Ishikawa (cell line): Measurements from ENCODE around the gene LNP1.

ENCODE experiments used
- CEBPB ChIP-seq: IDR thresholded peaks from 2 replicates; pipeline ENCODE4 v1.6.1; 2012
- CREB1 ChIP-seq: IDR thresholded peaks from 2 replicates; pipeline ENCODE4 v1.6.1; 2012; ENCODE audit warnings: low read depth
- EGR1 ChIP-seq: IDR thresholded peaks from 2 replicates; pipeline ENCODE4 v1.6.1; 2012
- EP300 ChIP-seq: IDR thresholded peaks from 2 replicates; pipeline ENCODE4 v1.6.1; 2012; ENCODE audit warnings: borderline replicate concordance
- FOXM1 ChIP-seq: IDR thresholded peaks from 2 replicates; pipeline ENCODE4 v1.6.1; 2012; ENCODE audit warnings: low read depth, borderline replicate concordance
- MAX ChIP-seq: IDR thresholded peaks from 2 replicates; pipeline ENCODE4 v1.6.1; 2012
- NFIC ChIP-seq: IDR thresholded peaks from 2 replicates; pipeline ENCODE4 v1.6.1; 2012
- RAD21 ChIP-seq: IDR thresholded peaks from 2 replicates; pipeline ENCODE4 v1.6.1; 2012; ENCODE audit warnings: low read depth
- REST ChIP-seq: IDR thresholded peaks from 2 replicates; pipeline ENCODE4 v1.6.1; 2012; ENCODE audit warnings: low read depth, mild to moderate bottlenecking
- TAF1 ChIP-seq: IDR thresholded peaks from 2 replicates; pipeline ENCODE4 v1.6.1; 2012; ENCODE audit warnings: low read depth, mild to moderate bottlenecking
- TCF12 ChIP-seq: IDR thresholded peaks from 2 replicates; pipeline ENCODE4 v1.6.1; 2012; ENCODE audit warnings: low read depth
- TEAD4 ChIP-seq: IDR thresholded peaks from 2 replicates; pipeline ENCODE4 v1.6.1; 2012
- USF1 ChIP-seq: IDR thresholded peaks from 2 replicates; pipeline ENCODE4 v1.6.1; 2012
- YY1 ChIP-seq: IDR thresholded peaks from 2 replicates; pipeline ENCODE4 v1.6.1; 2012; ENCODE audit warnings: low read depth

GRCh38 chr3:100496711-100497261 lies 95.4 kb downstream of the LNP1 start:
- no peak for TF ChIP-seq RAD21
- TF ChIP-seq EP300: no peak
- TF ChIP-seq TEAD4: no peak
- TF ChIP-seq NFIC: no peak
- TF ChIP-seq CREB1: no peak
- TF ChIP-seq EGR1: no peak
- TF ChIP-seq TAF1: no peak
- no peak for TF ChIP-seq REST
- TF ChIP-seq FOXM1: no peak
- no peak for TF ChIP-seq USF1
- TF ChIP-seq MAX: no peak
- TF ChIP-seq CEBPB: no peak
- no peak for TF ChIP-seq YY1
- TF ChIP-seq TCF12: no peak
